NK-92 treated with Interleukin-12 subunit alpha and Interleukin-12 subunit beta, amount 100 ng/mL, for 24 hours (cell line): ENCODE data around the gene STOX2.

Experiments used
- DNase-seq: peaks from one replicate; lab custom pipeline; 2025; lab: John Stamatoyannopoulos, UW

The STOX2 gene

GRCh38 chr4:183888564-183888963 is 16.5 kb upstream of the STOX2 start:
- DNase-seq, result no peak

- no peak for DNase-seq
These were observed 15.9 kb upstream of the STOX2 start for GRCh38 chr4:183889190-183889589.

- DNase-seq, result no peak
These were observed 7.9 kb upstream of the STOX2 start for GRCh38 chr4:183897193-183897592.

GRCh38 chr4:183898456-183898855 is 6.7 kb upstream of the STOX2 start:
- DNase-seq, result no peak

- no peak for DNase-seq
These were observed 1.9 kb upstream of the STOX2 start for GRCh38 chr4:183903021-183903760.

- DNase-seq, result no peak
These were observed 734 bp downstream of the STOX2 start for GRCh38 chr4:183905593-183906488.

- DNase-seq, result no peak
These were observed 1.3 kb downstream of the STOX2 start for GRCh38 chr4:183906489-183906738.

GRCh38 chr4:183906739-183907651 is 1.9 kb downstream of the STOX2 start:
- no peak for DNase-seq

GRCh38 chr4:183907871-183908683 is 3.0 kb downstream of the STOX2 start:
- no peak for DNase-seq

- no peak for DNase-seq
These were observed 4.1 kb downstream of the STOX2 start for GRCh38 chr4:183909187-183909586.

GRCh38 chr4:183909801-183910200 is 4.7 kb downstream of the STOX2 start:
- DNase-seq, result no peak

- DNase-seq, result no peak
These were observed 7.5 kb downstream of the STOX2 start for GRCh38 chr4:183912585-183912984.

GRCh38 chr4:183915976-183916375 is 10.9 kb downstream of the STOX2 start:
- no peak for DNase-seq

GRCh38 chr4:183918696-183919095 is 13.6 kb downstream of the STOX2 start:
- no peak for DNase-seq

- DNase-seq, result no peak
These were observed 14.0 kb downstream of the STOX2 start for GRCh38 chr4:183919141-183919540.

GRCh38 chr4:183920512-183920911 is 15.4 kb downstream of the STOX2 start:
- no peak for DNase-seq

- no peak for DNase-seq
These were observed 16.2 kb downstream of the STOX2 start for GRCh38 chr4:183921335-183921734.

GRCh38 chr4:183924362-183925044 is 19.4 kb downstream of the STOX2 start:
- DNase-seq, result no peak

- no peak for DNase-seq
These were observed 21.8 kb downstream of the STOX2 start for GRCh38 chr4:183926950-183927349.

GRCh38 chr4:183932576-183932975 is 27.5 kb downstream of the STOX2 start:
- no peak for DNase-seq

GRCh38 chr4:183934761-183935160 is 29.7 kb downstream of the STOX2 start:
- no peak for DNase-seq
